Lower leg skin (tissue), 3 donors: ENCODE measurements around the gene SORCS2.

Experiments used
- CTCF ChIP-seq, 3 donors: fragments of 450-650 bp; IDR thresholded peaks; one replicate each; pipeline ENCODE4 v1.5.1; 2016; ENCODE audit warnings: antibody characterized with exemption in 3 of 3, mild to moderate bottlenecking in 3 of 3, moderate library complexity in 2 of 3
- POLR2A ChIP-seq, 2 donors: fragments of 450-650 bp; IDR thresholded peaks; one replicate each; pipeline ENCODE4 v1.6.1; 2016 to 2017; ENCODE audit warnings: antibody characterized with exemption in 2 of 2, mild to moderate bottlenecking in 1 of 2, moderate library complexity in 1 of 2

- TF ChIP-seq CTCF (IDR thresholded peaks at IDR 0.05) = no peak
- TF ChIP-seq POLR2A (IDR thresholded peaks at IDR 0.05) = no peak
These were observed 34.1 kb downstream of the SORCS2 start for GRCh38 chr4:7226439-7226838.
